WTC11 (cell line): ENCODE results near the gene SGCG.

Experiments used
- CBFB ChIP-seq: sonication (generic); formaldehyde crosslinking; IDR thresholded peaks from 2 replicates; pipeline ENCODE4 v1.8.1; 2022; ENCODE audit warnings: mild to moderate bottlenecking, low read depth, missing genetic modification reagents
- GTF2I ChIP-seq: fragments of 250-450 bp; sonication (Bioruptor Pico); conservative IDR thresholded peaks from 2 replicates; pipeline ENCODE4 v1.4.0; 2021; ENCODE audit warnings: mild to moderate bottlenecking
- NR3C1 ChIP-seq: sonication (generic); formaldehyde crosslinking; conservative IDR thresholded peaks from 2 replicates; pipeline ENCODE4 v1.8.1; 2023; ENCODE audit warnings: low read depth, mild to moderate bottlenecking, missing genetic modification reagents
- SOX15 ChIP-seq: fragments of 250-450 bp; sonication (Bioruptor Pico); IDR thresholded peaks from 2 replicates; pipeline ENCODE4 v1.9.0; 2021; ENCODE audit warnings: mild to moderate bottlenecking
- TEAD4 ChIP-seq: sonication (generic); formaldehyde crosslinking; IDR thresholded peaks from 2 replicates; pipeline ENCODE4 v1.8.0; 2022; ENCODE audit warnings: mild to moderate bottlenecking, missing genetic modification reagents
- ZNF138 ChIP-seq: sonication (generic); formaldehyde crosslinking; conservative IDR thresholded peaks from 2 replicates; pipeline ENCODE4 v1.8.1; 2022; ENCODE audit warnings: mild to moderate bottlenecking, moderate library complexity, missing genetic modification reagents
- ZNF317 ChIP-seq: sonication (generic); formaldehyde crosslinking; IDR thresholded peaks from 2 replicates; pipeline ENCODE4 v1.8.1; 2023; ENCODE audit warnings: low read depth, mild to moderate bottlenecking, moderate library complexity, missing genetic modification reagents, borderline replicate concordance
- TF ChIP-seq, protein P1 (sequence below): fragments of 200-600 bp; IDR thresholded peaks from 2 replicates; pipeline ENCODE4 v1.8.0; 2022; ENCODE audit warnings: antibody characterized with exemption
- TF ChIP-seq, protein P2 (sequence below): fragments of 250-450 bp; sonication (Bioruptor Pico); IDR thresholded peaks from 2 replicates; pipeline ENCODE4 v1.9.0; 2021; ENCODE audit warnings: mild to moderate bottlenecking
- TF ChIP-seq, protein P3 (sequence below): sonication (generic); formaldehyde crosslinking; IDR thresholded peaks from 2 replicates; pipeline ENCODE4 v1.8.1; 2022; ENCODE audit warnings: mild to moderate bottlenecking, missing genetic modification reagents, moderate library complexity, borderline replicate concordance
- TF ChIP-seq, protein P4 (sequence below): sonication (generic); formaldehyde crosslinking; conservative IDR thresholded peaks from 2 replicates; pipeline ENCODE4 v1.8.1; 2023; ENCODE audit warnings: mild to moderate bottlenecking, low read depth, missing genetic modification reagents, moderate library complexity
- TF ChIP-seq, protein P5 (sequence below): sonication (generic); formaldehyde crosslinking; IDR thresholded peaks from 2 replicates; pipeline ENCODE4 v1.8.0; 2022; ENCODE audit warnings: mild to moderate bottlenecking, missing genetic modification reagents
- TF ChIP-seq, protein P6 (sequence below): sonication (generic); formaldehyde crosslinking; IDR thresholded peaks from 2 replicates; pipeline ENCODE4 v1.8.1; 2023; ENCODE audit warnings: mild to moderate bottlenecking, missing genetic modification reagents

DNA sequence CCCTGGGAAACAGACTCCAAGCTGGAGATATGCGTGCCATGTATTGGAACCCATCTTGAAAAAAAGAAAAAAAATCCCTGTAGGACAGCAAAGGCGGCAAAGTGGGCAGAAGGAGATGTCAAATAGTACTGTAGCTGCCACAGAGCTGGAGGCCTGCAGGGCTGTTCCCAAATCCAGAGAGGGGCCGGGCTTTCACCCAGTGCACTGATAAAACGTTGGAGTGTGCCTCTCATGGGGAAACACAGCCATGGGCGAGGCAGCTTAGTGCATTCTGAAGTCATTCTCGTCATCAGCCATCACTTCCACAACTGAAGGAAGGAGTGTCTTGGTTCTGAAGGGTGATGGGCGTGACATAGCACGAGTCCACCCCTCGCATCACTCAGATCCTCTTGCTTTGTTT, 4.8 kb downstream of the SGCG start:
- no peak for TF ChIP-seq CBFB (CRISPR knock-in tag)
- TF ChIP-seq NR3C1 (CRISPR knock-in tag): no peak
- TF ChIP-seq, protein P1, sequence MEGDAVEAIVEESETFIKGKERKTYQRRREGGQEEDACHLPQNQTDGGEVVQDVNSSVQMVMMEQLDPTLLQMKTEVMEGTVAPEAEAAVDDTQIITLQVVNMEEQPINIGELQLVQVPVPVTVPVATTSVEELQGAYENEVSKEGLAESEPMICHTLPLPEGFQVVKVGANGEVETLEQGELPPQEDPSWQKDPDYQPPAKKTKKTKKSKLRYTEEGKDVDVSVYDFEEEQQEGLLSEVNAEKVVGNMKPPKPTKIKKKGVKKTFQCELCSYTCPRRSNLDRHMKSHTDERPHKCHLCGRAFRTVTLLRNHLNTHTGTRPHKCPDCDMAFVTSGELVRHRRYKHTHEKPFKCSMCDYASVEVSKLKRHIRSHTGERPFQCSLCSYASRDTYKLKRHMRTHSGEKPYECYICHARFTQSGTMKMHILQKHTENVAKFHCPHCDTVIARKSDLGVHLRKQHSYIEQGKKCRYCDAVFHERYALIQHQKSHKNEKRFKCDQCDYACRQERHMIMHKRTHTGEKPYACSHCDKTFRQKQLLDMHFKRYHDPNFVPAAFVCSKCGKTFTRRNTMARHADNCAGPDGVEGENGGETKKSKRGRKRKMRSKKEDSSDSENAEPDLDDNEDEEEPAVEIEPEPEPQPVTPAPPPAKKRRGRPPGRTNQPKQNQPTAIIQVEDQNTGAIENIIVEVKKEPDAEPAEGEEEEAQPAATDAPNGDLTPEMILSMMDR: no peak
- TF ChIP-seq, protein P2, sequence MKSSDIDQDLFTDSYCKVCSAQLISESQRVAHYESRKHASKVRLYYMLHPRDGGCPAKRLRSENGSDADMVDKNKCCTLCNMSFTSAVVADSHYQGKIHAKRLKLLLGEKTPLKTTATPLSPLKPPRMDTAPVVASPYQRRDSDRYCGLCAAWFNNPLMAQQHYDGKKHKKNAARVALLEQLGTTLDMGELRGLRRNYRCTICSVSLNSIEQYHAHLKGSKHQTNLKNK (CRISPR knock-in tag): no peak
- TF ChIP-seq ZNF138: no peak
- TF ChIP-seq SOX15: no peak
- no peak for TF ChIP-seq GTF2I (CRISPR knock-in tag)
- TF ChIP-seq, protein P3, sequence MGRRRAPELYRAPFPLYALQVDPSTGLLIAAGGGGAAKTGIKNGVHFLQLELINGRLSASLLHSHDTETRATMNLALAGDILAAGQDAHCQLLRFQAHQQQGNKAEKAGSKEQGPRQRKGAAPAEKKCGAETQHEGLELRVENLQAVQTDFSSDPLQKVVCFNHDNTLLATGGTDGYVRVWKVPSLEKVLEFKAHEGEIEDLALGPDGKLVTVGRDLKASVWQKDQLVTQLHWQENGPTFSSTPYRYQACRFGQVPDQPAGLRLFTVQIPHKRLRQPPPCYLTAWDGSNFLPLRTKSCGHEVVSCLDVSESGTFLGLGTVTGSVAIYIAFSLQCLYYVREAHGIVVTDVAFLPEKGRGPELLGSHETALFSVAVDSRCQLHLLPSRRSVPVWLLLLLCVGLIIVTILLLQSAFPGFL (CRISPR knock-in tag): no peak
- TF ChIP-seq ZNF317 (CRISPR knock-in tag): no peak
- TF ChIP-seq, protein P4, sequence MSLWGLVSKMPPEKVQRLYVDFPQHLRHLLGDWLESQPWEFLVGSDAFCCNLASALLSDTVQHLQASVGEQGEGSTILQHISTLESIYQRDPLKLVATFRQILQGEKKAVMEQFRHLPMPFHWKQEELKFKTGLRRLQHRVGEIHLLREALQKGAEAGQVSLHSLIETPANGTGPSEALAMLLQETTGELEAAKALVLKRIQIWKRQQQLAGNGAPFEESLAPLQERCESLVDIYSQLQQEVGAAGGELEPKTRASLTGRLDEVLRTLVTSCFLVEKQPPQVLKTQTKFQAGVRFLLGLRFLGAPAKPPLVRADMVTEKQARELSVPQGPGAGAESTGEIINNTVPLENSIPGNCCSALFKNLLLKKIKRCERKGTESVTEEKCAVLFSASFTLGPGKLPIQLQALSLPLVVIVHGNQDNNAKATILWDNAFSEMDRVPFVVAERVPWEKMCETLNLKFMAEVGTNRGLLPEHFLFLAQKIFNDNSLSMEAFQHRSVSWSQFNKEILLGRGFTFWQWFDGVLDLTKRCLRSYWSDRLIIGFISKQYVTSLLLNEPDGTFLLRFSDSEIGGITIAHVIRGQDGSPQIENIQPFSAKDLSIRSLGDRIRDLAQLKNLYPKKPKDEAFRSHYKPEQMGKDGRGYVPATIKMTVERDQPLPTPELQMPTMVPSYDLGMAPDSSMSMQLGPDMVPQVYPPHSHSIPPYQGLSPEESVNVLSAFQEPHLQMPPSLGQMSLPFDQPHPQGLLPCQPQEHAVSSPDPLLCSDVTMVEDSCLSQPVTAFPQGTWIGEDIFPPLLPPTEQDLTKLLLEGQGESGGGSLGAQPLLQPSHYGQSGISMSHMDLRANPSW (CRISPR knock-in tag): no peak
- TF ChIP-seq, protein P5, sequence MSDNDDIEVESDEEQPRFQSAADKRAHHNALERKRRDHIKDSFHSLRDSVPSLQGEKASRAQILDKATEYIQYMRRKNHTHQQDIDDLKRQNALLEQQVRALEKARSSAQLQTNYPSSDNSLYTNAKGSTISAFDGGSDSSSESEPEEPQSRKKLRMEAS (CRISPR knock-in tag): no peak
- TF ChIP-seq, protein P6, sequence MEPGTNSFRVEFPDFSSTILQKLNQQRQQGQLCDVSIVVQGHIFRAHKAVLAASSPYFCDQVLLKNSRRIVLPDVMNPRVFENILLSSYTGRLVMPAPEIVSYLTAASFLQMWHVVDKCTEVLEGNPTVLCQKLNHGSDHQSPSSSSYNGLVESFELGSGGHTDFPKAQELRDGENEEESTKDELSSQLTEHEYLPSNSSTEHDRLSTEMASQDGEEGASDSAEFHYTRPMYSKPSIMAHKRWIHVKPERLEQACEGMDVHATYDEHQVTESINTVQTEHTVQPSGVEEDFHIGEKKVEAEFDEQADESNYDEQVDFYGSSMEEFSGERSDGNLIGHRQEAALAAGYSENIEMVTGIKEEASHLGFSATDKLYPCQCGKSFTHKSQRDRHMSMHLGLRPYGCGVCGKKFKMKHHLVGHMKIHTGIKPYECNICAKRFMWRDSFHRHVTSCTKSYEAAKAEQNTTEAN (CRISPR knock-in tag): no peak
- TF ChIP-seq TEAD4 (CRISPR knock-in tag): no peak
